HL-60 (cell line): ENCODE measurements around the gene DIAPH1.

Source experiments
- CTCF ChIP-seq: IDR thresholded peaks from one replicate; pipeline ENCODE4 v1.5.1; 2011; ENCODE audit warnings: low read length, control low read depth, inconsistent platforms; ENCODE audit not compliant: insufficient read depth
- POLR2AphosphoS5 ChIP-seq: IDR thresholded peaks from 2 replicates; pipeline ENCODE4 v1.6.1; 2012; ENCODE audit warnings: low read depth
- REST ChIP-seq: IDR thresholded peaks from 2 replicates; pipeline ENCODE4 v1.6.1; 2012; ENCODE audit warnings: low read depth; ENCODE audit not compliant: insufficient replicate concordance
- SPI1 ChIP-seq: IDR thresholded peaks from 2 replicates; pipeline ENCODE4 v1.6.1; 2012; ENCODE audit warnings: low read depth, mild to moderate bottlenecking, borderline replicate concordance

- TF ChIP-seq CTCF (no peak), POLR2AphosphoS5 (no peak), REST (no peak), SPI1 (no peak)
Measured at GRCh38 chr5:141508798-141509611, 109.8 kb downstream of the DIAPH1 start.
